Tibial nerve (tissue), 4 donors: ENCODE results near the gene COQ10B. TPM values are rescaled to one million over a fixed set of nuclear protein-coding genes. Genes with fewer than 3 reads are reported as not detected.

Experiments used
- DNase-seq, 2 donors: peaks; one replicate each; pipeline ENCODE4 v3.0.0-alpha.2; 2019; ENCODE audit warnings: low spot score in 2 of 2
- H3K27ac ChIP-seq, 4 donors: fragments of 200-600 bp; sonication (generic) in 3 of 4; one replicate each; pipeline ENCODE4 v1.5.1; 2017 to 2019; ENCODE audit warnings: mild to moderate bottlenecking in 1 of 4
- H3K27me3 ChIP-seq, 2 donors: fragments of 200-600 bp; sonication (generic) in 1 of 2; one replicate each; pipeline versions ENCODE4 v1.5.1 to v1.6.0; 2017 to 2019
- H3K36me3 ChIP-seq, 3 donors: fragments of 200-600 bp; sonication (generic); one replicate each; pipeline ENCODE4 v1.5.1; 2018 to 2019
- H3K4me1 ChIP-seq, 4 donors: fragments of 200-600 bp; sonication (generic) in 3 of 4; one replicate each; pipeline ENCODE4 v1.5.1; 2017 to 2019
- H3K4me3 ChIP-seq, 4 donors: fragments of 200-600 bp; sonication (generic) in 3 of 4; one replicate each; pipeline ENCODE4 v1.5.1; 2017 to 2019; ENCODE audit warnings: mild to moderate bottlenecking in 1 of 4, moderate library complexity in 1 of 4
- H3K9me3 ChIP-seq, 4 donors: fragments of 200-600 bp; sonication (generic) in 3 of 4; one replicate each; pipeline ENCODE4 v1.5.1; 2017 to 2019
- CTCF ChIP-seq, 5 experiments: fragments of 200-600 bp in 3 of 5; fragments of 450-650 bp in 2 of 5; sonication (generic) in 3 of 5; IDR thresholded peaks; one replicate each; pipeline ENCODE4 v1.5.1; 2016 to 2019; ENCODE audit warnings: antibody characterized with exemption in 5 of 5, mild to moderate bottlenecking in 3 of 5, moderate library complexity in 2 of 5
- EP300 ChIP-seq, 2 donors: sonication (generic); formaldehyde crosslinking; IDR thresholded peaks; one replicate each; pipeline ENCODE4 v1.6.1; 2017; ENCODE audit warnings: antibody characterized with exemption in 2 of 2, mild to moderate bottlenecking in 1 of 2
- POLR2A ChIP-seq, 2 donors: fragments of 450-650 bp; IDR thresholded peaks; one replicate each; pipeline ENCODE4 v1.6.1; 2017; ENCODE audit warnings: antibody characterized with exemption in 2 of 2, mild to moderate bottlenecking in 2 of 2, moderate library complexity in 2 of 2
- WGBS, 2 donors: methylation state at CpG; one replicate each; pipeline ENCODE4 v1.1.5; 2018; 5-methylcytosine and 5-hydroxymethylcytosine counted together
- total RNA-seq, 4 donors: library from RNA; depleted of rRNA; stranded (reverse); fragments of >200 nt; gene quantifications; one replicate each; pipeline ENCODE4 v1.1.0, GENCODE V29; 2016

COQ10B gene
- total RNA-seq, 4 donors from 2014 or later, result 17.8 to 21.0 (median 19.1) TPM

GRCh38 chr2:197502201-197502600, 48.8 kb downstream of the COQ10B start:
- no peaks in the 10 kb centered on the region for H3K27me3 ChIP-seq
- no peak for DNase-seq
- WGBS, 2 donors, result 43 to 48% methylated on average over 4 of the region's 4 CpGs
- TF ChIP-seq POLR2A (IDR thresholded peaks at IDR 0.05) (no peak), EP300 (IDR thresholded peaks at IDR 0.05) (no peak), CTCF (IDR thresholded peaks at IDR 0.05) (no peak)
- H3K4me3 ChIP-seq, result no peak overlapping the region
- peak overlapping the region in 2 of 4 donors; percentile 32 to 100 for H3K27ac ChIP-seq
- no peaks in the 10 kb centered on the region for H3K9me3 ChIP-seq
- H3K4me1 ChIP-seq, result peaks cover 0 to 41% (median 27%) of the 10 kb centered on the region in 4 donors
- peaks cover 0 to 18% (median 8%) of the 10 kb centered on the region in 3 donors for H3K36me3 ChIP-seq

- DNase-seq, result no peak
- Histone ChIP-seq H3K27ac (peak overlapping the region in 1 of 4 donors; percentile 100), H3K4me1 (peaks cover 0 to 37% (median 24%) of the 10 kb centered on the region in 4 donors), H3K36me3 (peaks cover 0 to 18% (median 8%) of the 10 kb centered on the region in 3 donors), H3K4me3 (no peak overlapping the region), H3K9me3 (no peaks in the 10 kb centered on the region), H3K27me3 (no peaks in the 10 kb centered on the region)
- 79 to 80% methylated on average over 4 of the region's 4 CpGs for WGBS, 2 donors
- TF ChIP-seq POLR2A (IDR thresholded peaks at IDR 0.05), result no peak
- no peak for TF ChIP-seq CTCF (IDR thresholded peaks at IDR 0.05)
These were observed 49.3 kb downstream of the COQ10B start for GRCh38 chr2:197502685-197503084.

- DNase-seq, result no peak
- peaks cover 0 to 24% (median 14%) of the 10 kb centered on the region in 4 donors for H3K4me1 ChIP-seq
- no peak overlapping the region for H3K4me3 ChIP-seq
- no peaks in the 10 kb centered on the region for H3K27me3 ChIP-seq
- H3K9me3 ChIP-seq, result no peaks in the 10 kb centered on the region
- 96 to 100% methylated on average over 2 of the region's 2 CpGs for WGBS, 2 donors
- TF ChIP-seq POLR2A (IDR thresholded peaks at IDR 0.05) (no peak), EP300 (IDR thresholded peaks at IDR 0.05) (no peak), CTCF (IDR thresholded peaks at IDR 0.05) (no peak)
- peaks cover 0 to 18% (median 8%) of the 10 kb centered on the region in 3 donors for H3K36me3 ChIP-seq
- H3K27ac ChIP-seq, result no peak overlapping the region
These were observed 50.6 kb downstream of the COQ10B start for GRCh38 chr2:197504000-197504399.

GRCh38 chr2:197504512-197504911, 51.2 kb downstream of the COQ10B start:
- peaks cover 0 to 24% (median 14%) of the 10 kb centered on the region in 4 donors for H3K4me1 ChIP-seq
- no peaks in the 10 kb centered on the region for H3K9me3 ChIP-seq
- no peak overlapping the region for H3K4me3 ChIP-seq
- no peak overlapping the region for H3K27ac ChIP-seq
- 90 to 92% methylated on average over 6 of the region's 6 CpGs for WGBS, 2 donors
- no peaks in the 10 kb centered on the region for H3K27me3 ChIP-seq
- TF ChIP-seq EP300 (IDR thresholded peaks at IDR 0.05), result no peak
- no peak for TF ChIP-seq POLR2A (IDR thresholded peaks at IDR 0.05)
- no peak for TF ChIP-seq CTCF (IDR thresholded peaks at IDR 0.05)
- peaks cover 0 to 18% (median 8%) of the 10 kb centered on the region in 3 donors for H3K36me3 ChIP-seq
- no peak for DNase-seq

- Histone ChIP-seq H3K4me1 (peaks cover 0 to 15% (median 9%) of the 10 kb centered on the region in 4 donors), H3K27ac (no peak overlapping the region), H3K27me3 (no peaks in the 10 kb centered on the region), H3K4me3 (no peak overlapping the region), H3K36me3 (peaks cover 0 to 18% (median 8%) of the 10 kb centered on the region in 3 donors), H3K9me3 (no peaks in the 10 kb centered on the region)
- WGBS, 2 donors, result 94% methylated on average over 5 of the region's 5 CpGs
- DNase-seq, result no peak
- TF ChIP-seq POLR2A (IDR thresholded peaks at IDR 0.05) (no peak), EP300 (IDR thresholded peaks at IDR 0.05) (no peak), CTCF (IDR thresholded peaks at IDR 0.05) (no peak)
These were observed 53.3 kb downstream of the COQ10B start for GRCh38 chr2:197506658-197507057.
